ENCODE data around the gene NUMA1. TPM values are rescaled to one million over a fixed set of nuclear protein-coding genes. Genes with fewer than 3 reads are reported as not detected.

The NUMA1 gene
- total RNA-seq, 4 donors from 2014 or later: 163 to 272 (median 202) TPM

GRCh38 chr11:72039031-72039855 lies 41.1 kb downstream of the NUMA1 start:
- Histone ChIP-seq H3K4me1 (peaks cover 45 to 53% of the 10 kb centered on the region in 2 donors), H3K4me3 (peak overlapping the region; percentile 57 to 83 (median 70)), H3K27ac (peak overlapping the region; percentile 87 to 97 (median 97)), H3K27me3 (no peaks in the 10 kb centered on the region), H3K36me3 (peaks cover 0 to 18% of the 10 kb centered on the region in 2 donors), H3K9me3 (no peaks in the 10 kb centered on the region)
- peak in 1 of 2 donors; percentile 40 for DNase-seq
- in situ Hi-C loops (cut with MboI; ENCODE audit: low sequenced_read_pairs in 4 of 4): loop anchor here in 1 of 4 donors (5.0 kb wide), 1 partner anchor 38 kb away; no protein-coding TSS in a partner anchor
- peak; percentile 2 to 3 for ATAC-seq
- TF ChIP-seq CTCF (IDR thresholded peaks at IDR 0.05 in 4 of 5, conservative IDR thresholded peaks at IDR 0.05 in 1 of 5) (no peak), POLR2A (IDR thresholded peaks at IDR 0.05) (no peak)
- intact Hi-C loops (cut with DNase I; ENCODE audit: low total_unique reads): no loop called here

GRCh38 chr11:72038491-72038890 lies 41.9 kb downstream of the NUMA1 start:
- Histone ChIP-seq H3K4me3 (peak overlapping the region; percentile 57 to 83 (median 70)), H3K27ac (peak overlapping the region; percentile 87 to 97 (median 97)), H3K9me3 (no peaks in the 10 kb centered on the region), H3K4me1 (peaks cover 49 to 53% of the 10 kb centered on the region in 2 donors), H3K27me3 (no peaks in the 10 kb centered on the region), H3K36me3 (peaks cover 0 to 25% of the 10 kb centered on the region in 2 donors)
- ATAC-seq: peak; percentile 55 to 60
- DNase-seq: peak; percentile 79 to 85
- intact Hi-C loops (cut with DNase I; ENCODE audit: low total_unique reads): loop anchor here (1.0 kb wide), 2 partner anchors 74 to 185 kb away; partner anchors contain the start of gene ANAPC15
- TF ChIP-seq POLR2A (IDR thresholded peaks at IDR 0.05): peak; percentile 78 to 82
- TF ChIP-seq CTCF (IDR thresholded peaks at IDR 0.05 in 4 of 5, conservative IDR thresholded peaks at IDR 0.05 in 1 of 5): no peak
- in situ Hi-C loops (cut with MboI; ENCODE audit: low sequenced_read_pairs in 4 of 4): loop anchor here in 1 of 4 donors (5.0 kb wide), 1 partner anchor 39 kb away; no protein-coding TSS in a partner anchor

- Histone ChIP-seq H3K4me3 (peak overlapping the region; percentile 57 to 83 (median 70)), H3K36me3 (peaks cover 0 to 31% of the 10 kb centered on the region in 2 donors), H3K27ac (peak overlapping the region; percentile 87 to 97 (median 97)), H3K9me3 (no peaks in the 10 kb centered on the region), H3K27me3 (no peaks in the 10 kb centered on the region), H3K4me1 (peaks cover 52 to 55% of the 10 kb centered on the region in 2 donors)
- TF ChIP-seq CTCF (IDR thresholded peaks at IDR 0.05 in 4 of 5, conservative IDR thresholded peaks at IDR 0.05 in 1 of 5): no peak
- TF ChIP-seq POLR2A (IDR thresholded peaks at IDR 0.05): no peak
- in situ Hi-C loops (cut with MboI; ENCODE audit: low sequenced_read_pairs in 4 of 4): loop anchor here in 1 of 4 donors (5.0 kb wide), 1 partner anchor 40 kb away; no protein-coding TSS in a partner anchor
- intact Hi-C loops (cut with DNase I; ENCODE audit: low total_unique reads): loop anchor here (1.0 kb wide), 2 partner anchors 75 to 186 kb away; partner anchors contain the start of gene ANAPC15
- DNase-seq (peak in 1 of 2 donors; percentile 33), ATAC-seq (no peak)
These were observed 42.6 kb downstream of the NUMA1 start for GRCh38 chr11:72037554-72038311.

- TF ChIP-seq CTCF (IDR thresholded peaks at IDR 0.05 in 4 of 5, conservative IDR thresholded peaks at IDR 0.05 in 1 of 5): no peak
- peak overlapping the region in 1 of 4 donors; percentile 20 for H3K4me3 ChIP-seq
- H3K36me3 ChIP-seq: peaks cover 0 to 38% of the 10 kb centered on the region in 2 donors
- H3K27me3 ChIP-seq: no peaks in the 10 kb centered on the region
- no peak for DNase-seq
- in situ Hi-C loops (cut with MboI; ENCODE audit: low sequenced_read_pairs in 4 of 4): loop anchor here in 1 of 4 donors (5.0 kb wide), 1 partner anchor 41 kb away; no protein-coding TSS in a partner anchor
- ATAC-seq: no peak
- H3K27ac ChIP-seq: peak overlapping the region in 3 of 4 donors; percentile 49 to 97 (median 87)
- intact Hi-C loops (cut with DNase I; ENCODE audit: low total_unique reads): no loop called here
- no peaks in the 10 kb centered on the region for H3K9me3 ChIP-seq
- H3K4me1 ChIP-seq: peaks cover 44 to 60% of the 10 kb centered on the region in 2 donors
These were observed 43.7 kb downstream of the NUMA1 start for GRCh38 chr11:72036687-72037086.

All from gastrocnemius medialis (tissue), 4 donors.